ENCODE measurements around the gene PACSIN3.

DNA sequence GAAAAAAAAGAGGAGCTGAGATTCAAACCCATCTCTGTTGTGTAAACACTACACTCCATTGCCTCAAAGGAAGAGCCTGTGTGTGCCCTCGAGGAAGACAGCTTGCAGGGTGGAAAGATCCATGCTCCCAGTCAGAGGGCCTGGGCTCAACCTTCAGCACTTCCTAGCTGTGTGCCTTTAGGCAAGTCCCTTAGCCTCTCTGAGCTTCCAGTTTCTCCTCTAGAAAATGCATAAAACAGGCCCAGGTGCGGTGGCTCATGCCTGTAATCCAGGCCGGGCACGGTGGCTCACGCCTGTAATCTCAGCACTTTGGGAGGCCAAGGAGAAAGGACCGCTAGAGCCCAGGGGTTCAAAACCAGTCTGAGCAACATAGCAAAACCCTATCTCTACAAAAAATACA, 5.0 kb downstream of the PACSIN3 start:
- no peak for TF ChIP-seq CTCF (IDR thresholded peaks at IDR 0.05)
- TF ChIP-seq EP300 (IDR thresholded peaks at IDR 0.05; ENCODE audit: low read depth), result no peak

Data from transverse colon (tissue), 3 donors.